ENCODE measurements around the gene DGKB. TPM values are rescaled to one million over a fixed set of nuclear protein-coding genes. Genes with fewer than 3 reads are reported as not detected.

The DGKB gene
- total and polyA plus RNA-seq, 12 donors = 0.07 to 5.8 (median 1.5) TPM; not detected in 3

DNA sequence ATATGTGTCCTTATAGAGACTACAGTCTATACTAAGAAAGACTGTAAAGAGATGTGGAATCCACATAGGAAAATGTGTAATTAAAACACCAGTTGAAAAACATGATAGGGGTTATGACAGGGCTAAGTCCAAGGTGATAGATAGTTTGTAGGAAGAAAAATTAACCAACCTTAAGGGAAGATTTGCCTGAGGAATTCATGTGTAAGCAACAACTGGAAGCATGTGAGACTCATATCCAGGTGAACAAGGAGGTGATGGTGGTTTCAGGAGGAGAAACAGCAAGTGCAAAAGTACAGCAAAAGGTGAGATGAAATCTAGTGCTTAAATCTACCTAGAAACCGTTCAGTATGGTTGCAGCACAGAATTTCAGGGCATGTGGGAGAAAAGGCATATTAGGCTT lies 696.4 kb downstream of the DGKB start:
- H3K27me3 ChIP-seq = no peaks in the 10 kb centered on the region
- 68 to 89% (median 71%) methylated on average over 1 of the region's 1 CpG for WGBS, 4 donors
- TF ChIP-seq, protein P1, sequence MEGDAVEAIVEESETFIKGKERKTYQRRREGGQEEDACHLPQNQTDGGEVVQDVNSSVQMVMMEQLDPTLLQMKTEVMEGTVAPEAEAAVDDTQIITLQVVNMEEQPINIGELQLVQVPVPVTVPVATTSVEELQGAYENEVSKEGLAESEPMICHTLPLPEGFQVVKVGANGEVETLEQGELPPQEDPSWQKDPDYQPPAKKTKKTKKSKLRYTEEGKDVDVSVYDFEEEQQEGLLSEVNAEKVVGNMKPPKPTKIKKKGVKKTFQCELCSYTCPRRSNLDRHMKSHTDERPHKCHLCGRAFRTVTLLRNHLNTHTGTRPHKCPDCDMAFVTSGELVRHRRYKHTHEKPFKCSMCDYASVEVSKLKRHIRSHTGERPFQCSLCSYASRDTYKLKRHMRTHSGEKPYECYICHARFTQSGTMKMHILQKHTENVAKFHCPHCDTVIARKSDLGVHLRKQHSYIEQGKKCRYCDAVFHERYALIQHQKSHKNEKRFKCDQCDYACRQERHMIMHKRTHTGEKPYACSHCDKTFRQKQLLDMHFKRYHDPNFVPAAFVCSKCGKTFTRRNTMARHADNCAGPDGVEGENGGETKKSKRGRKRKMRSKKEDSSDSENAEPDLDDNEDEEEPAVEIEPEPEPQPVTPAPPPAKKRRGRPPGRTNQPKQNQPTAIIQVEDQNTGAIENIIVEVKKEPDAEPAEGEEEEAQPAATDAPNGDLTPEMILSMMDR (IDR thresholded peaks at IDR 0.05) = no peak
- no peak for TF ChIP-seq POLR2A (IDR thresholded peaks at IDR 0.05)
- H3K9me3 ChIP-seq (replicated peaks in 1 of 3) = no peaks in the 10 kb centered on the region
- H3K36me3 ChIP-seq (replicated peaks in 1 of 2) = no peaks in the 10 kb centered on the region
- intact Hi-C loops (cut with DNase I) = no loop called here
- no peaks in the 10 kb centered on the region for H3K4me1 ChIP-seq (replicated peaks in 1 of 2)
- no peak overlapping the region for H3K27ac ChIP-seq
- H3K4me3 ChIP-seq = no peak overlapping the region
- DNase-seq = no peak

DNA sequence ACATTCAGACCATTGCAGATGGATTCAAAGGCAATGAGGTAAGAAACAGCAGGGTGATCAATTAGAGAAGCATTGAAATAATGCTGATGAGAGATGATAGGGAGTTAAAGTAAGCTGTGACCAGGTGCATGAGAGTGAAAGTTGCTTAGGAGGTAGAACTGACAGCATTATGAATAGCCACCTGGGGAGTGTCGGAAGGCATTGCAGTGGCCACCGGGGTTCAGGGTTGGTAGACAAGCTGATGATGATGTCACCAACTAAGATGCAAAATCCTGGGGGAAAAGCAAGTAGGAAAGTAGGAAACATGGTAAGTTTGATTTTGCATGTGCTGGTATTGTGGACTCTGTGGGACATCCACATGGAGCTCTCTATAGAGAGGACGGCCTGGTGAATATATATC lies 701.2 kb downstream of the DGKB start:
- Histone ChIP-seq H3K27me3 (no peaks in the 10 kb centered on the region), H3K9me3 (replicated peaks in 1 of 3) (no peaks in the 10 kb centered on the region), H3K4me3 (no peak overlapping the region), H3K27ac (no peak overlapping the region), H3K36me3 (replicated peaks in 1 of 2) (no peaks in the 10 kb centered on the region), H3K4me1 (replicated peaks in 1 of 2) (peaks cover 8 to 13% of the 10 kb centered on the region in 2 donors)
- no peak for DNase-seq
- TF ChIP-seq, protein P1 (IDR thresholded peaks at IDR 0.05) = no peak
- no peak for TF ChIP-seq POLR2A (IDR thresholded peaks at IDR 0.05)
- intact Hi-C loops (cut with DNase I) = no loop called here
- 85 to 92% (median 88%) methylated on average over 3 of the region's 3 CpGs for WGBS, 4 donors

DNA sequence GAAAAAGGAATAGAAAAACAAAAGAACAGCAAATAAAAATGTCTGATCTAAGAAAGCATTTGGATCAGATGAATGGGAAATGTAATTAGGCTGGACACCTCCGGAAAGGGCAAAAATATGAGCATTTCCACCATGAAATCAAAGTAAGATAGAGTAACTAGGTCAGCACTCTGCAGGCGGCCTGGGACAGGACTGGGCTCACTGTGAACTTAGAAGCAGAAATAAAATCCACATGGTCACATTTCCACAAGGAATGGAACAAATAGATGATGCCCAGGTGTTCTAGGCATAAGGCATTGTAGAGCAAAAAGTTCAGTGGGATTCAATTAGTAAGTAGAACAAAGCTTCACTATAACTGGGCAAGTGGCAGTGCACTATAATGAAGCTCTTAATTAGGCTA lies 703.2 kb downstream of the DGKB start:
- DNase-seq = no peak
- H3K27ac ChIP-seq = no peak overlapping the region
- TF ChIP-seq POLR2A (IDR thresholded peaks at IDR 0.05) = no peak
- TF ChIP-seq, protein P1 (IDR thresholded peaks at IDR 0.05) = no peak
- no peaks in the 10 kb centered on the region for H3K27me3 ChIP-seq
- peaks cover 8 to 22% of the 10 kb centered on the region in 2 donors for H3K4me1 ChIP-seq (replicated peaks in 1 of 2)
- 86 to 96% (median 92%) methylated on average over 2 of the region's 2 CpGs for WGBS, 4 donors
- no peak overlapping the region for H3K4me3 ChIP-seq
- intact Hi-C loops (cut with DNase I) = no loop called here
- no peaks in the 10 kb centered on the region for H3K9me3 ChIP-seq (replicated peaks in 1 of 3)
- no peaks in the 10 kb centered on the region for H3K36me3 ChIP-seq (replicated peaks in 1 of 2)

DNA sequence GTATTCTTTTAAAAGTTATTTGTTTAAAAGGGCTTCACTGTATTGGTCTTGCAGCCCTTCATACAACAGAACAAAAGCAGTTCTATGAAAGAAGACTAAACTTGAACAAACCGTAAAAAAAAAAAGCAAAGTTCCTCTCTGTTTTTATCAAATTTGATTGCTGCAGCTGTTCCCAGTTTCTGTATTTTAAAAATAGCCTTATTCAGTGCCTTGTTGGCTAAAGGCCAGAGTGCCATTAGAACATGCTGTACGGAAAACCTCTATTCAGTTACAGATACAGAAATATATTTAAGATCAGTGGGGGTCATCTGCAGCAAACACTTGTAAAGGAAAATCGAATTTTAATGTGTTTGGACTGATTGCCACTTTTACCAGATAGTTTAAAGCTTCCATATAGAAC lies 705.3 kb downstream of the DGKB start:
- intact Hi-C loops (cut with DNase I) = no loop called here
- no peak for TF ChIP-seq POLR2A (IDR thresholded peaks at IDR 0.05)
- TF ChIP-seq, protein P1 (IDR thresholded peaks at IDR 0.05) = no peak
- no peaks in the 10 kb centered on the region for H3K36me3 ChIP-seq (replicated peaks in 1 of 2)
- peak overlapping the region in 1 of 4 donors; percentile 20 for H3K4me3 ChIP-seq
- no peaks in the 10 kb centered on the region for H3K9me3 ChIP-seq (replicated peaks in 1 of 3)
- peaks cover 8 to 22% of the 10 kb centered on the region in 2 donors for H3K4me1 ChIP-seq (replicated peaks in 1 of 2)
- DNase-seq = peak; percentile 18 to 71 (median 25)
- 8 to 16% (median 10%) methylated on average over 3 of the region's 3 CpGs for WGBS, 4 donors
- H3K27ac ChIP-seq = peak overlapping the region in 2 of 5 donors; percentile 1 to 54
- no peaks in the 10 kb centered on the region for H3K27me3 ChIP-seq

Data from adrenal gland (tissue), 12 donors.